HepG2 (cell line): Measurements from ENCODE around the gene TRIM2. TPM values are rescaled to one million over a fixed set of nuclear protein-coding genes. Genes with fewer than 3 reads are reported as not detected.

Experiments used
- ARHGAP35 ChIP-seq: sonication (generic); formaldehyde crosslinking; IDR thresholded peaks from 2 replicates; pipeline ENCODE4 v1.9.0; 2022; ENCODE audit warnings: mild to moderate bottlenecking, inconsistent platforms, moderate library complexity, missing genetic modification reagents, borderline replicate concordance
- CREM ChIP-seq, 2 experiments: sonication (generic) in 1 of 2; formaldehyde crosslinking in 1 of 2; IDR thresholded peaks; 2 replicates each; pipeline versions ENCODE4 v1.4.0 to v1.6.1; 2016 to 2020; ENCODE audit warnings: antibody characterized with exemption in 1 of 2, mild to moderate bottlenecking in 1 of 2, missing genetic modification reagents in 1 of 2
- GABPA ChIP-seq, 2 experiments: IDR thresholded peaks; 2 replicates each; pipeline ENCODE4 v1.6.1; 2011 to 2016; ENCODE audit warnings: low read depth in 2 of 2, low read length in 1 of 2, missing biosample characterization in 1 of 2, missing genetic modification characterization in 1 of 2
- GABPB1 ChIP-seq: IDR thresholded peaks from 2 replicates; pipeline ENCODE4 v1.6.1; 2016; ENCODE audit warnings: mild to moderate bottlenecking, missing genetic modification reagents, moderate library complexity, missing compliant biosample characterization
- GZF1 ChIP-seq: sonication (generic); formaldehyde crosslinking; IDR thresholded peaks from 2 replicates; pipeline ENCODE4 v1.5.1; 2020; ENCODE audit warnings: mild to moderate bottlenecking, missing genetic modification reagents
- HOXA3 ChIP-seq: sonication (generic); formaldehyde crosslinking; IDR thresholded peaks from 2 replicates; pipeline ENCODE4 v1.5.0; 2020; ENCODE audit warnings: missing genetic modification reagents
- NFIB ChIP-seq: sonication (generic); formaldehyde crosslinking; IDR thresholded peaks from 2 replicates; pipeline ENCODE4 v1.9.0; 2021; ENCODE audit warnings: missing genetic modification reagents, mild to moderate bottlenecking, borderline replicate concordance
- NFRKB ChIP-seq: fragments of 450-650 bp; IDR thresholded peaks from 2 replicates; pipeline ENCODE4 v1.6.1; 2017
- PHF20 ChIP-seq: sonication (generic); formaldehyde crosslinking; IDR thresholded peaks from 2 replicates; pipeline ENCODE4 v1.5.0; 2020; ENCODE audit warnings: mild to moderate bottlenecking, missing genetic modification reagents
- PHF5A ChIP-seq: IDR thresholded peaks from one replicate; pipeline ENCODE4 v1.6.1; 2018; ENCODE audit warnings: low read depth, missing genetic modification reagents; ENCODE audit not compliant: unreplicated experiment
- TAF1 ChIP-seq: sonication (generic); formaldehyde crosslinking; IDR thresholded peaks from 2 replicates; pipeline ENCODE4 v1.4.0; 2020; ENCODE audit warnings: missing genetic modification reagents
- ZNF530 ChIP-seq: sonication (generic); formaldehyde crosslinking; IDR thresholded peaks from 2 replicates; pipeline ENCODE4 v1.5.0; 2020; ENCODE audit warnings: low read depth, mild to moderate bottlenecking, missing genetic modification reagents
- ZNF552 ChIP-seq: sonication (generic); formaldehyde crosslinking; IDR thresholded peaks from 2 replicates; pipeline ENCODE4 v1.9.0; 2022; ENCODE audit warnings: missing genetic modification reagents, mild to moderate bottlenecking, borderline replicate concordance
- ZNF614 ChIP-seq: IDR thresholded peaks from 2 replicates; pipeline ENCODE4 v1.6.1; 2018; ENCODE audit warnings: missing biosample characterization, missing genetic modification reagents, inconsistent platforms, borderline replicate concordance
- ZNF777 ChIP-seq: sonication (generic); formaldehyde crosslinking; IDR thresholded peaks from 2 replicates; pipeline ENCODE4 v1.4.0; 2020; ENCODE audit warnings: missing genetic modification reagents
- polyA plus RNA-seq, 8 experiments: library from polyadenylated mRNA; depleted of rRNA in 3 of 8; stranded (reverse) in 7 of 8; unstranded in 1 of 8; fragments of >200 nt; fragmentation: Illumina TruSeq in 4 of 8; extraction: Trizol in 4 of 8; gene quantifications; 2 replicates each; pipeline versions ENCODE4 v1.2.1 to v1.2.3, GENCODE V29; 2011 to 2016; ENCODE audit warnings: low read depth in 4 of 8, missing spikeins in 1 of 8, mixed read lengths in 1 of 8; ENCODE audit not compliant: insufficient read depth in 1 of 8
- total RNA-seq, 5 experiments: library from RNA; depleted of rRNA; stranded (reverse); fragments of >200 nt; fragmentation: Illumina TruSeq; extraction: Trizol; gene quantifications; 2 replicates each; pipeline ENCODE4 v1.2.3, GENCODE V29; 2016; ENCODE audit warnings: low read depth in 1 of 5
- TF ChIP-seq, protein P1 (sequence below): sonication (generic); formaldehyde crosslinking; IDR thresholded peaks from 2 replicates; pipeline ENCODE4 v1.8.1; 2022; ENCODE audit warnings: mild to moderate bottlenecking, missing genetic modification reagents
- TF ChIP-seq, protein P2 (sequence below): sonication (generic); formaldehyde crosslinking; IDR thresholded peaks from 2 replicates; pipeline ENCODE4 v1.4.0; 2020; ENCODE audit warnings: missing genetic modification reagents
- TF ChIP-seq, protein P3 (sequence below): IDR thresholded peaks from 2 replicates; pipeline ENCODE4 v1.6.1; 2016; ENCODE audit warnings: control low read depth
- TF ChIP-seq, protein P4 (sequence below): sonication (generic); formaldehyde crosslinking; IDR thresholded peaks from 2 replicates; pipeline ENCODE4 v1.4.0; 2020; ENCODE audit warnings: missing genetic modification reagents, borderline replicate concordance
- TF ChIP-seq, protein P5 (sequence below): sonication (generic); formaldehyde crosslinking; IDR thresholded peaks from 2 replicates; pipeline ENCODE4 v1.4.0; 2020; ENCODE audit warnings: missing genetic modification reagents, low read depth, mild to moderate bottlenecking, borderline replicate concordance
- TF ChIP-seq, protein P6 (sequence below): sonication (generic); formaldehyde crosslinking; conservative IDR thresholded peaks from 2 replicates; pipeline ENCODE4 v1.8.0; 2022; ENCODE audit warnings: low read depth, missing genetic modification reagents

The TRIM2 gene
- total and polyA plus RNA-seq, 2 of the 13 experiments (the other 11 are each of a cell fraction or from before 2014, with no cell fraction given), result 2.1 to 4.2 TPM

DNA sequence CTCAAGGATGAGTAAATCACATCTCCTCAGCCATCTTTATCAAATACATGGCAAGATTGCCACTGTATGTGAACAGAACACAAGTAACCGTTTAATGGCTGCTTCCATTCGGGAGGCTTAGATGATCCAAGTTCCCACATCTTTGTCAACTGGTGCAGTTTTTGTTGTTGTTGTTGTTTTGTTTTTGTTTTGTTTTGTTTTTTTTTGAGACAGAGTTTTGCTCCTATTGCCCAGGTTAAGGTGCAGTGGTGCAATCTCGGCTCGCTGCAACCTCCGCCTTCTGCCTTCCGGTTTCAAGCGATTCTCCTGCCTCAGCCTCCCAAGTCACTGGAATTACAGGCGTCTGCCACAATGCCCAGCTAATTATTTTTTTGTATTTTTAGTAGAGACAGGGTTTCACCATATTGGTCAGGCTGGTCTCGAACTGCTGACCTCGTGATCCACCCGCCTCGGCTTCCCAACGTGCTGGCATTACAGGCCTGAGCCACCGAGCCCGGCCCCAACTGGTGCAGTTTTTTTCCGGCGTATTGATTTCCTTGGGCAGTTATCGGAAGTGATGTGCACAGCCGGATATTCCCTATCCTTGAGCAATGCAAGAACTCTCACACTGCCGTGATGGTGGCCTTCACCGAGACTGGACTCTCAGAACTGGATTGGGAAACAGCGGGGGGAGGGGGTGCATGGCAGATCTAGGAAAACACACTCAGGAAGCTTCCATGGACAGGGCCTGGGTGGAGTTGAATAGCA is 29.2 kb upstream of the TRIM2 start (continued):
- TF ChIP-seq, protein P1, sequence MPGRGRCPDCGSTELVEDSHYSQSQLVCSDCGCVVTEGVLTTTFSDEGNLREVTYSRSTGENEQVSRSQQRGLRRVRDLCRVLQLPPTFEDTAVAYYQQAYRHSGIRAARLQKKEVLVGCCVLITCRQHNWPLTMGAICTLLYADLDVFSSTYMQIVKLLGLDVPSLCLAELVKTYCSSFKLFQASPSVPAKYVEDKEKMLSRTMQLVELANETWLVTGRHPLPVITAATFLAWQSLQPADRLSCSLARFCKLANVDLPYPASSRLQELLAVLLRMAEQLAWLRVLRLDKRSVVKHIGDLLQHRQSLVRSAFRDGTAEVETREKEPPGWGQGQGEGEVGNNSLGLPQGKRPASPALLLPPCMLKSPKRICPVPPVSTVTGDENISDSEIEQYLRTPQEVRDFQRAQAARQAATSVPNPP (CRISPR knock-in tag), result peak; percentile 83
- TF ChIP-seq GABPB1, result peak; percentile 85
- TF ChIP-seq GZF1, result no peak
- TF ChIP-seq, protein P2, sequence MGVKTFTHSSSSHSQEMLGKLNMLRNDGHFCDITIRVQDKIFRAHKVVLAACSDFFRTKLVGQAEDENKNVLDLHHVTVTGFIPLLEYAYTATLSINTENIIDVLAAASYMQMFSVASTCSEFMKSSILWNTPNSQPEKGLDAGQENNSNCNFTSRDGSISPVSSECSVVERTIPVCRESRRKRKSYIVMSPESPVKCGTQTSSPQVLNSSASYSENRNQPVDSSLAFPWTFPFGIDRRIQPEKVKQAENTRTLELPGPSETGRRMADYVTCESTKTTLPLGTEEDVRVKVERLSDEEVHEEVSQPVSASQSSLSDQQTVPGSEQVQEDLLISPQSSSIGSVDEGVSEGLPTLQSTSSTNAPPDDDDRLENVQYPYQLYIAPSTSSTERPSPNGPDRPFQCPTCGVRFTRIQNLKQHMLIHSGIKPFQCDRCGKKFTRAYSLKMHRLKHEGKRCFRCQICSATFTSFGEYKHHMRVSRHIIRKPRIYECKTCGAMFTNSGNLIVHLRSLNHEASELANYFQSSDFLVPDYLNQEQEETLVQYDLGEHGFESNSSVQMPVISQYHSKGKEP, result no peak
- TF ChIP-seq CREM (IDR thresholded peaks at IDR 0.05), result peak; percentile 49; the same call in 1 of the 2 replicates
- TF ChIP-seq CREM (CRISPR knock-in tag; IDR thresholded peaks at IDR 0.05), result no peak
- no peak for TF ChIP-seq ZNF530 (CRISPR knock-in tag)
- TF ChIP-seq, protein P3, sequence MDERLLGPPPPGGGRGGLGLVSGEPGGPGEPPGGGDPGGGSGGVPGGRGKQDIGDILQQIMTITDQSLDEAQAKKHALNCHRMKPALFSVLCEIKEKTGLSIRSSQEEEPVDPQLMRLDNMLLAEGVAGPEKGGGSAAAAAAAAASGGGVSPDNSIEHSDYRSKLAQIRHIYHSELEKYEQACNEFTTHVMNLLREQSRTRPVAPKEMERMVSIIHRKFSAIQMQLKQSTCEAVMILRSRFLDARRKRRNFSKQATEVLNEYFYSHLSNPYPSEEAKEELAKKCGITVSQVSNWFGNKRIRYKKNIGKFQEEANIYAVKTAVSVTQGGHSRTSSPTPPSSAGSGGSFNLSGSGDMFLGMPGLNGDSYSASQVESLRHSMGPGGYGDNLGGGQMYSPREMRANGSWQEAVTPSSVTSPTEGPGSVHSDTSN (CRISPR knock-in tag), result no peak
- TF ChIP-seq PHF5A (CRISPR knock-in tag), result no peak
- peak; percentile 34; the same call in 1 of the 2 replicates for TF ChIP-seq GABPA (IDR thresholded peaks at IDR 0.05; ENCODE audit: low read depth, low read length)
- peak; percentile 88 for TF ChIP-seq GABPA (CRISPR knock-in tag; IDR thresholded peaks at IDR 0.05; ENCODE audit: low read depth)
- no peak for TF ChIP-seq ZNF777 (CRISPR knock-in tag)
- TF ChIP-seq, protein P4, sequence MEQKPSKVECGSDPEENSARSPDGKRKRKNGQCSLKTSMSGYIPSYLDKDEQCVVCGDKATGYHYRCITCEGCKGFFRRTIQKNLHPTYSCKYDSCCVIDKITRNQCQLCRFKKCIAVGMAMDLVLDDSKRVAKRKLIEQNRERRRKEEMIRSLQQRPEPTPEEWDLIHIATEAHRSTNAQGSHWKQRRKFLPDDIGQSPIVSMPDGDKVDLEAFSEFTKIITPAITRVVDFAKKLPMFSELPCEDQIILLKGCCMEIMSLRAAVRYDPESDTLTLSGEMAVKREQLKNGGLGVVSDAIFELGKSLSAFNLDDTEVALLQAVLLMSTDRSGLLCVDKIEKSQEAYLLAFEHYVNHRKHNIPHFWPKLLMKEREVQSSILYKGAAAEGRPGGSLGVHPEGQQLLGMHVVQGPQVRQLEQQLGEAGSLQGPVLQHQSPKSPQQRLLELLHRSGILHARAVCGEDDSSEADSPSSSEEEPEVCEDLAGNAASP (CRISPR knock-in tag), result no peak
- TF ChIP-seq NFRKB, result no peak
- TF ChIP-seq NFIB, result no peak
- no peak for TF ChIP-seq ARHGAP35 (CRISPR knock-in tag)
- no peak for TF ChIP-seq TAF1
- no peak for TF ChIP-seq ZNF552 (CRISPR knock-in tag)
- no peak for TF ChIP-seq PHF20 (CRISPR knock-in tag)
- peak; percentile 73 for TF ChIP-seq HOXA3 (CRISPR knock-in tag)
- TF ChIP-seq ZNF614 (CRISPR knock-in tag), result no peak
- TF ChIP-seq, protein P5, sequence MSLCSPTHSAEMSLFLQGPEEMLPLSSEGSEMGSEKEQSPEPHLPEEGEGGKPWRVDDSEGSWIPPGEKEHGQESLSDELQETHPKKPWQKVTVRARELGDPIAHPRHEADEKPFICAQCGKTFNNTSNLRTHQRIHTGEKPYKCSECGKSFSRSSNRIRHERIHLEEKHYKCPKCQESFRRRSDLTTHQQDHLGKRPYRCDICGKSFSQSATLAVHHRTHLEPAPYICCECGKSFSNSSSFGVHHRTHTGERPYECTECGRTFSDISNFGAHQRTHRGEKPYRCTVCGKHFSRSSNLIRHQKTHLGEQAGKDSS (CRISPR knock-in tag), result peak; percentile 44; the same call in 1 of the 2 replicates
- TF ChIP-seq, protein P6, sequence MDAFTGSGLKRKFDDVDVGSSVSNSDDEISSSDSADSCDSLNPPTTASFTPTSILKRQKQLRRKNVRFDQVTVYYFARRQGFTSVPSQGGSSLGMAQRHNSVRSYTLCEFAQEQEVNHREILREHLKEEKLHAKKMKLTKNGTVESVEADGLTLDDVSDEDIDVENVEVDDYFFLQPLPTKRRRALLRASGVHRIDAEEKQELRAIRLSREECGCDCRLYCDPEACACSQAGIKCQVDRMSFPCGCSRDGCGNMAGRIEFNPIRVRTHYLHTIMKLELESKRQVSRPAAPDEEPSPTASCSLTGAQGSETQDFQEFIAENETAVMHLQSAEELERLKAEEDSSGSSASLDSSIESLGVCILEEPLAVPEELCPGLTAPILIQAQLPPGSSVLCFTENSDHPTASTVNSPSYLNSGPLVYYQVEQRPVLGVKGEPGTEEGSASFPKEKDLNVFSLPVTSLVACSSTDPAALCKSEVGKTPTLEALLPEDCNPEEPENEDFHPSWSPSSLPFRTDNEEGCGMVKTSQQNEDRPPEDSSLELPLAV, result no peak
